Hypothalamus (tissue), 51 donors: ENCODE results near the gene KLHL40.
A peak's percentile ranks its signal among the peaks of the same experiment; 100 is the strongest.

Experiments
- DNase-seq, 51 donors: peaks; one replicate each; lab custom pipeline; 2025; lab: John Stamatoyannopoulos, UW

The KLHL40 gene

GRCh38 chr3:42733501-42734262 lies 48.3 kb downstream of the KLHL40 start:
- peak in 40 of 51 donors; percentile 48 to 94 (median 70) for DNase-seq

- peak in 3 of 51 donors; percentile 36 to 61 (median 54) for DNase-seq
These were observed 49.0 kb downstream of the KLHL40 start for GRCh38 chr3:42734263-42734860.

GRCh38 chr3:42735019-42735418 lies 49.7 kb downstream of the KLHL40 start:
- no peak for DNase-seq

GRCh38 chr3:42735615-42736014 lies 50.3 kb downstream of the KLHL40 start:
- no peak for DNase-seq

- DNase-seq = no peak
These were observed 50.7 kb downstream of the KLHL40 start for GRCh38 chr3:42736081-42736480.

- DNase-seq = no peak
These were observed 51.2 kb downstream of the KLHL40 start for GRCh38 chr3:42736531-42736930.

- DNase-seq = peak in 44 of 51 donors; percentile 24 to 92 (median 75)
These were observed 54.2 kb downstream of the KLHL40 start for GRCh38 chr3:42739401-42740158.

- no peak for DNase-seq
These were observed 56.5 kb downstream of the KLHL40 start for GRCh38 chr3:42741796-42742195.
